GM19452 (cell line): ENCODE results near the gene DST.
"Not testable (repeated sequence)": the region's sequence is repeated elsewhere in the genome, so short reads cannot be mapped to it uniquely, and the experiment has no call there.

Experiments used
- ATAC-seq: cut with Tn5 transposase; IDR thresholded peaks from one replicate; pipeline ENCODE4 v1.9.1; 2021; ENCODE audit not compliant: unreplicated experiment

DST gene

DNA sequence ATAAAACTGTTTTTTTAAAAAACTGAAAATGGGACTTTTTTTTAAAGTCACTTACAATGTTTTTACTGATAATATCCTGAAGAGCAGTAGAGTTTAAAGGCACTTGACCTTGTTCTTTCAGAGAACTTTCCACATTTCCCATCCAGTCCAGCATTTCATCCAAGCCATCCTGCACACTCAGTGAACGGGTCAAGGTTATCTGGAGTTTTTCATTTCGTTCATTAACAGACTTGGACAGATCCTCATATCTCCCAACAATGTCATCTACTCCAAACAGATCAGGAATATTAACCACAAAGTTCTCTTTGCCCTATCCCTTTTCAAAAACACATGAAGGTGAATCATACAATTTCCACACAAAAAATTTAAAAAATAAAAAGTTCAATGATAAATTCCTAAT, 69.1 kb downstream of the DST start:
- ATAC-seq: no peak

DNA sequence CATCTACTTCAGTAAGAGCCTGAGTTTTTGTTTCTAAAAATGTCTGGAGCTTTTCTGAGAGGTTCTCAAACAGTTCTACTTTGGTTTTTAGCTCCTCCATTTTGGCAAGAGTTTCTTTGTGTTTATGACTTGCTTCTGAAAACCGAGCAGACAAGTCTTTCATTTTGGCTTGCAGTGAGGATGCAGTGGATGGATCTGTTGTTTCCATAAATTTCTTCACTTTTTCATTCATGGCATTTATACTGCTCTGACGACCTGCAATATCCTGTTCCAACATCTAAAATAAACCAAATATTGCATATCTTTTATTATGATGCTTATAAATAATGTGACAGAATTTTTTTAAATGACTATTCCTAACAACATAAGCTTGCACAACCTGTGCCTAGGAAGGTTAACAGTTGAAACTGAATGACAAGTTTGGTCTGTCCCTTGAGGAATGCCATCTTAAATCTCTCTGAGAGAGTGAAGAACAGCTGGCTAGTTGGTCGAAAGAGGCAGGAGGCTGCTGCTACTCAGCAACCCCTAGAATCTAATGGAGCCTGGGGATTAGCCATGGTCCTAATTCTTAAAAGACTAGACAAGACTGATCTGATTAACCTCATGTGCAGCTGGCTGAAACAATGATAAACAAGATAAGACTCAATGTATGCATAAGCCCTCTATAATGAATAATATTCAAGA, 69.8 kb downstream of the DST start:
- ATAC-seq: no peak

DNA sequence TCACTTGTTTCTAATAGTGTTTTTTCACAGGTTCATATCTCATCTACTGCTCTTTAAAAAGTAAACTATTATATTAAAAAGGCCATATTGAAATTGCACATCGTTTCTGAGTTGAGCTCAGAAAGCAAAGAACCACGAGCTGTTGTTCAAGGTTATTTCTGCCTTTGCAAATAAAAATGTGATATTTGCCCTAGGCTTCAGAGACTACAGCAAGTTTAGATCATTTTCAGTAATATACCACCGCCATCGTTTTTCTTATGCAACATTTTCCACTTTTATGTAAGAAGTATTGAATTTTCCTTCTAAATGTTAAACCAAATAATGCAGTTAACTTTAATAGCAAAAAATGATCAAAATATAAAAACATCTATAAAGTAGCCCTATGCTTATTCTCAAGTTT, 71.1 kb downstream of the DST start:
- no peak for ATAC-seq

DNA sequence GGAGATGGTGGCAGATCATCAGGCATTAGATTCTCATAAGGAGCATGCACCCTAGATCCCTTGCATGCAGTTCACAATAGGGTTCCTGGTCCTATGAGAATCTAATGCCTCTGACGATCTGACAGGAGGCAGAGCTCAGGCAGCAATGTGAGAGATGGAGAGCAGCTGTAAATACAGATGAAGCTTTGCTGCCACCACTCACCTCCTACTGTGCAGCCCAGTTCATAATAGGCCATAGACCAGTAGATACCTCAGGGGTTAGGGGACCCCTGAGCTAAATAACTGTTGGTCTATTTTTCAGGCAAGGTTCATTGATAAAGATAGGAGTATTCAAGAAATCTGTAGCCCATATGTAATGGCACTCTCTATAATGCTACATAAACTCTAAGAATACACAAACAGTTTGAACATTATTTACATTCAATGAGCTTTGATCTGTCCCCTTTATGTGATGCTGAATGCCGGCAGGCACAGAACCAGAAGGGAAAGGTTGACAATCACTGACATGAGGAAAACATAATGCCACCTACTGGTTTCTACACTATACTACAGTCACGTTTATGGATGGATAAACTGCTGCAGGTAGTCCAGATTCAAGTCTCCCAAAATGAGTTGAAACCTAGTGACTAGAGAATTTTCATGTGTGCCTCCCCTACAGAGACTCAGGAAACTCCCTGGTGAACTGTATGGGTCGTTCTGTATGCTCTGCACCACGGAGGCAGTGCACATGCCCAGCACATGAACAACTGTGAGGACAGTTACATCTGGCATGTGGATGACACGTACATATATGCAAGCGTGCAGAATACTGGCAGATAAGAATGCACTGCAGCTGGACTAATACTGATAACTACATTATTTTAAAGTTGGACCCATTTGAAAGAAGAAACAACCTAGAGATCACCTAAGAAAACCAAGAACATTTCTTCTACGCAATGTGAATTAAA, 72.0 kb downstream of the DST start:
- ATAC-seq: no peak

DNA sequence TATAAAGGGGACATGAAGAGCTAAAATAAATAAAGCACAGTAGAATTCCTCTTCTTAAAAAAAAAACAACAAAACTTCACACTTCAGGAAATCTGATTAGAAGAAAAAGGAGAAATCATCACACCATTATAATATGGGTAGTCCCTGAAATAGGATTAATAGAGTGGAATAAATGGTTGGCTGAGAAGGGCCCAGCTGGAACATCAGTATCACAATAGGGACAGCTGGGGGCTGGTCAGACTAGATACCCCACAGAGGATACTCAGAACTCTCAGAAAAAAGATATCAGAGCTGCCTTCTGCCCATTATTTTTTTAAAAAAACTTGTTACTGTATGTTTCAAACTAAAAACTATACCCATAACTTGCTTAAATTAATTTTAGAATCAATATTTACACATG, 75.2 kb downstream of the DST start:
- ATAC-seq: no peak

DNA sequence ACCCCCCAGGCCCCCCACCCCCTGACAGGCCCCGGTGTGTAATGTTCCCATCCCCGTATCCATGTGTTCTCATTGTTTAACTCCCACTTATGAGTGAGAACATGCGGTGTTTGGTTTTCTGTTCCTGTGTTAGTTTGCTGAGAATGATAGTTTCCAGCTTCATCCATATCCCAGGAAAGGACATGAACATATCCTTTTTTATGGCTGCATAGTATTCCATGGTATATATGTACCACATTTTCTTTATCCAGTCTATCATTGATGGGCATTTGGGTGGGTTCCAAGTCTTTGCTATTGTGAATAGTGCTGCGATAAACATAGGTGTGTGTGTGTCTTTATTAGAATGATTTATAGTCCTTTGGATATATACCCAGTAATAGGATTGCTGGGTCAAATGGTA, 80.0 kb downstream of the DST start:
- not testable (repeated sequence) for ATAC-seq

DNA sequence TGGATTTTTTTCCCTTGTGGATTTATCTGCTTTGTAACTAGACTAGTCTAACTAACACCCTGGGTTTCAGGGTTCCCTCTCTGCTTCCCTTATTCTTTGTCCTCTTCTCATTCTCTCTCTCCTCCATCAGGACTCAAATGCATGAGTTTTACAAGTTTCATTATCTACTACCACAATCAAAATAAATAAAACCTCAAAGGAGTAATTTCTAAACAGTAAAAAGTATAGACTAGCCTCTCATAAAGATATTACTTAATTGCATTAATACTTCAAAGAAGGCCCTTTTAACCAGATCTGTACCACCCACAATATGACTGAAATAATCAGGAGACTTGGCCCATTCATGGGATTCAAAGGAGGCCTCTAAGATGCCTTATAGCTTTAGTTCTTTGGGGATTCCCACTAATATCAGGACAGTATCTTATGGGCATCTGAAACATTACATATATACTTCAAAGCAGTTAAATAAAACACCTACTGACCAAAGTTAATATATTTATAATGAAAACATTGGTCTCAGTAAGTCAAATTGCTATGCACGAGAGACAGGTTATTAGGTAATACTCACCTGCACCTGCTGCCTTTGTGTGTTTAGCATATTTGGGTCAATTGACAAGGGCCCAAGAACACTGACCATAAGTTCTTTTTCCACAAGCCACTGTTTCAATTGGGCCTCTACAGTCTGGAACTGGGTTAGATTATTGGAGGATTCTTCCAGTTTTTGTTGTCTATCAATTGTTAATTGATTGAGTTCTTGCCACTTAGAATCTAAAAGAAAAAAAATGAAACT, 85.7 kb downstream of the DST start:
- no peak for ATAC-seq

DNA sequence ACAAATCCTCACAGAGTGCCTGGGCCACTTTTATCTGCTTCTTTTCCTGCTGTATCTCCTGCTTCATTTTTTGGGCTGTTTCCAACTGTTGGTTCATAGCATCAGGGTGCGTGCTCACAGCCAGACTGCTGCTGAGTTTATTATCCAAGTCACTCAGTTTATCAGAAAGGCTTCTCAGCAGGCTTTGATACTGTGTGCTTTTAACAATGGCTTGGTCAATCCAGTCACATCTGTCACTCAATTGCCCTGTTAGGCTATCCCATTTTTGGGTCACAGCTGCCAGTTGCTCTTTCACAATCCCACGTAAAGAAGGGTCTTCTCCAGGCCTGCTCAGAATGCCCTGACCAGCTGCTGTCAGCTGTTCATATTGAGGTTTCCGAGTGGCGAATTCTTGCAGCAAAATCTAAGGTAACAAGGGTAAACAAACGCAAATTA, 87.2 kb downstream of the DST start:
- no peak for ATAC-seq

DNA sequence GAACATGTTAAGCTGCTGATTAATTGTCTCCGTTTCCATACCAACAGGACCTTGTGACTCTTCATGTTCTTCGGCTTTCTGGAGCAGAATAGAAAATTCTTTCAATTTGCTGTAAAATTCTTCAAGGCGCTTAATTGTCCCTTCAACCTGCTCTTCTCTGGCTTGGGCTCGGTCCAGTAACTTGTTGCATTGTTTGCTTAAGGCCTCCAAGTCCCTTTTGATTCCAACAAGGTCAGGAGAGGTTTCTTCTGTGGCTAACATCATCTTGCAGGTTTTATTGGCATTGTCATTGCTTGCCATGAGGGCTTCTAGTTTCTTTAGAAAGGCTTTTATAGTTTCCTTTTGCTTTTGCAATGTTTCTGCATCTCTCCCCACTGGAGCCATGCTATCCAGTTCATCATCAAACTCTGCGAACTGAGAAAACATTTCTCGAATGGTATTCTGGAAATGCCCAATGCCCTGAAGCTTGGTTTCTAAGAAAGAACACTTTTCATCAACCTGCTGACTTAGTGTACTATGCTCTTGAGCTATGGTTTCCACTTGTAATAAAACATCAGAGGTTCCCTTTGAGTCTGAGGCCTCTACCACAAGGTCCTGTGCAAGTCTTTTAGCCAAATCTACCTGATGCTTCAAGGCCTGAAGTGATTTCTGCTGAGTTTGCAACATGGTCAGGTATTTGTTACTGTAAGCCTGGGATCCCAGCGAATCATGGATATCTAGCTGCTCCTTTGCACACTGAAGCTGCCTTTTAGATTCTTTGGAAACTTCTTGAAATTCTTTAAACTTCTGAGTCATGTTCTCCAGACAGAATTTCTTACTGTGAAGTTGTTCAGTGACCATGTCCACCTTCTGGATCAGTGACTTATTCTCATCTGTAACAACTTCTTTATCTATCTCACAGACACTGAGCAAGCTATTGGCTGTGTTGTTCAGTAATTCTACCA, 90.2 kb downstream of the DST start:
- ATAC-seq: no peak

DNA sequence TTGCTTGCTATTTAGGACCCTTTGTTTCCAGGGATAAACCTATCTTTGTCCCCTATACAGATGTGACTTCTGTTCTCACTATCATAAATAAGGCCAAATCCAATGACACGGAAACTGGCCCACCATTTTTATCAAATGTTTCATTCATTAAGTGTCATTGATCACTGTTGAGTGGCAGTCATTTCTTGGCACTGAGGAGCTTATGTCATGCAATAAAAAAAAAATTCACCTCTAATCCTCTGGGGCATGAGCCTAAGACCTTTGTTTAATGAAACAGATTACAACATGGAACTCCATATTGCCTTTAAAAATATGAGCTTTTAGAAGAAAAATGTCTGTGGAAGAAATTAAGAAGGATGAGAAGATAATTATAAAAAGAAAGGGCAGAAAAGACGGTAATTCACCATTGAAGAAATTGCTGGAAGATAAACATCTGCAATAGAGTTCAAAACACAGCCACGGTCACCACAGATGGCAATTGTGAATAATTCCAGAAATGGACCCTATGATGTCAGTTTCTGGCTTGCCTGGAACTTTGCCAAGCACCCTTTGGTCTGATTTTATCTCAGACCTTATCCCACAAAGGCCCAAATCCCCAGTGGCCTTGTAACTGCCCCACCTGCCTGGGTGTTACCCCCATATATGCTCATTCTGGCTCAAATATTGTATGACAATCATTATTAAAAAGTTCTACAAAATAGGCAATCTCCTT, 91.1 kb downstream of the DST start:
- no peak for ATAC-seq

DNA sequence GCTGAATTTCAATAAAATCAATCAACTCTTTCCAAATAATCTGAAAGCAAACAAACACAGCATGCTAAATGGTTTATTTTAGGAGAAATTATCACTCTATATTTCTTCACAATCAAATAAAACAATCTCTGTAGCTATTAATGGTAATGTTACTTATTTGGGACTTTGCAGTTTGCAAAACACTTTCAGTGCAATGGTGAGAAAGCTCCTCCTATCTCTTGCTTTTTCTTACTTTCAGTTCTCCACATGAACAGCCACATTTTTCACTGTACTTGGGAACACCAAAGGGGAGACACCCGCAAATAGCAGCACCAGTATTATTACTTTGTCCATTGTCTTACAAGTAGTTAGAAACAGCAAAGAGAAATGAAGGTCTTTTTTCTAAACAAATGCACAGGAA, 92.4 kb downstream of the DST start:
- ATAC-seq: no peak

DNA sequence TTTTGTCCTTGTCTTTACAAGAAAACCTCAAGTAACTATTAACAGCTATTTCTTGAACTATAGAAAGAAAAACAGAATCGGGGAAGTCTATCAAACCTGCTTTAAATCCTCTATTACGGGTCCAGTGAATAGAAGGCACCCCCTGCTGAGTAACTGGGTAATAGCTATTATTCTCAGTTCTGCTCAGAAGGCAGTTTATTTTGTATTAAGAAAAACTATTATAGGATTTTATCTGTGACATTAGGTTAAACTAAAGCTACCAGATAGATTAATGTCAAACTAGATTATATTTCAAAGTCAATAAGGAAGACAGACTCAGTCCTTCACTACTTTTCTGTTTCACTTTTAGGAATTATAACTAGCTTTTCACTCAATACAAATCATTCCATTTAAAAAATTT, 93.7 kb downstream of the DST start:
- no peak for ATAC-seq

DNA sequence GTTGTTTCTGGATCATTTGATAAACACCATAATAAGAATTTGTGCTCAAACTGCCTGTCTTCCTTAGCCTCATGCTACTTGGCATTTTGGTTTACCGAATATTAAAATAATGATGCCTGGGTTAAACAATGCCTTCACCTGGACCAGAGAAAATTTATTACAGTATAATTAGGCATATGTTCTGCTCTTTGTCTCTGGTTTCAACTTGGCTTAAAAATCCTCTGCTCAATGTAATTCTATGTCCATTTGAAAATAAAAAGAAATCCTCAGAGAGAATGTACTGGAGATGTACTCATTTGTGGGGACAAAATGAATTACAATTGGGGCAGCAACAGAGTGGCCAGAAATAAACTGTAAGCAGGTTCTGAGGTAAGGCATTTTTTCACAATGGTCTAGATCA, 95.0 kb downstream of the DST start:
- no peak for ATAC-seq

DNA sequence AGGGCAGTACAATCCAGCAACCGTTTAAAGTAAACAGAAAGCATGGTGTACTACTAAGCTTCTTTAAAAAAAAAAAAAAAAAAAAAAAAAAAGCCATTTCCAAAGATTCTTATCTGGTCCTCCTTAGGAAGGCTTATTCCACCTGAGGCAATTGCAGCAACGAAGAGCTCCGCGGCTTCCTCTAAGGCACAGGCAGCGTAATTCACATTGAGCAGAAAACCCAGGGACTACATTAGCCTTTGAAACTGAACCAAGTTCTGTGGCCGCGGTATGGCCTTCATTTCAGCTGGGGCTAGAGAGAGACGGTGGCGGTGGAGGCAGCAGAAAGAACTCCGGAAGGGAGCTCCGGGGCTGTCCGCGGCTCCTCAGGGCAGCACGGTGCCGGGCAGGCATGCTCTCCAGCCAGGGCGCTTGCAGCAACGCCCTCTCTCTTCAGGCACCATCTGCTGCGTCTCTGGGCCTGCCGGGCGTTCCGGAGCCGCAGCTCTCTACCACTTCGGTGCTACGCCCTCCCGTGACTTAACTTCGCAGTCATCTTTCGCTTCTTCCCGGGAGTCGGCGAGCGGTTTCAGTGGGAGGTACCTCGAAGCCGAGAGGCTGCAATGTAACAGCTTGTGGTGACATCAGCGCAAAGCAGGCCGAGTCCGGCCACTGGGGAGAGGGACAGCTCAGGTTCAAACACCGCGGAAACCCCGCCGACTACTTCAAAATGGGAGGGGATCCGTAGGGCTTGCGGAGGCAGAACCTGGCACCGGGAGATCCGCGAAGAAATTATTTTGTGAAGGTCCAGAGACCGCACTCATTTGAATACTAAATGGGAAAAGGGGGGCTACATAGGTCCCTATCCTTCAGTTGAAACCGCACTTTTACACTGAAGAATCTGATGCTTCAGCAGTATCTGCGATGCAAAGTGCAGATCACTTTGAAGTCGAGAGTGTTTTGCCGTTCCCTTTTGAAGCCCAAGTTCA, 100.0 kb downstream of the DST start:
- peak; percentile 91 for ATAC-seq

DNA sequence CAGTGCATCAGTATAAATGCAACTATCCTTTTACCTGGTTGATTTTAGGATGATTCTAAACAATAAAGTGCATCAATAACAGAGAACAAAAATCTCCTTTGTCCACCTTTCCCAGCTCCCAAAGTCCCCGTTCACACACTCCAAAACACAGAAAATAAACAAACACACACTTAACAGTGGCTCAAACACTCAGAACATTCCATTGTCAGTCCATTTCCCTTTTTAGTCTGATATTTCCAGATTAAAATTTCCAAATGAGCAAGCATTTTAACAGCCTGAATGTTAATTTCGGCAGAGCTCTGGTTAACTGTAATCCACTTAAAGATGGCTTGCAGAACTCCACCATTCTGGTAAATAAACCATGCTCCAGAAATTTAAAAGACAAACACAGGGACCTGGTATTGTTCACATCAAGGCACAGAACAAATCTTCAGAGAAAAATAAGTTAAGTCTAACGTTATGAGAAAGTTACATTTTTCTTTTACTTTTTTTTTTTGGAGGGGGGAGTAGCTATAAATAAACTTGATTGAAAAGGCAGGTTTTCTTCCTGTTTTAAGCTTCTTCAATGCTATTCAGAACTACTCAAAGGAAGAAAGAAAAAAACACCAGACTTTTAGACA, 100.8 kb downstream of the DST start:
- ATAC-seq: no peak

DNA sequence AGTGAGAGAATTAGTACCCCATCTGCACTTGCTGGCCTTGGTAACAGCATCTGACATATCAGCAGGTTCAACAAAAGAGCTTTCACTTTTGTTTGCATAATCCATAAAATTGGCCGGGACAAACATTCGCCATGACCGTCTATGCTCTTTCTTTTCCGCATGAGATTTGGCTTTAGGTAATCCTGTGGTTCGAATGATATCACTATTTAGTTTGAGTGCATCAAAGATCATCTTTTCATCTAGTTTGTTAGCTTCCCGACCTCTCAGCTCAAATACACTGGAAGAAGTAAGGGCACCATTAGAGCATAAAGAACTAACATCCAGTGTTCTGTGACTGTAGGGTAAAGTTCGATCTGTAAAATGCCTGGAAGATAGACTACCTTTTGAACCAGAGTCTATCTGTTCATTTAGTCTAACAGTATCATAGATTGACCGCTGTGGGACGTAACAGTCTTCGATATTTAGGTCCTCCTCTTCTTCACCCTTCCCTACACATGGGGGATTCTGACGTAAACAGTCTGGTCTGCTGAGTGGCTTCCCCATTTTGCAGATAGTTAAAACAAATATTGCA, 101.6 kb downstream of the DST start:
- no peak for ATAC-seq

DNA sequence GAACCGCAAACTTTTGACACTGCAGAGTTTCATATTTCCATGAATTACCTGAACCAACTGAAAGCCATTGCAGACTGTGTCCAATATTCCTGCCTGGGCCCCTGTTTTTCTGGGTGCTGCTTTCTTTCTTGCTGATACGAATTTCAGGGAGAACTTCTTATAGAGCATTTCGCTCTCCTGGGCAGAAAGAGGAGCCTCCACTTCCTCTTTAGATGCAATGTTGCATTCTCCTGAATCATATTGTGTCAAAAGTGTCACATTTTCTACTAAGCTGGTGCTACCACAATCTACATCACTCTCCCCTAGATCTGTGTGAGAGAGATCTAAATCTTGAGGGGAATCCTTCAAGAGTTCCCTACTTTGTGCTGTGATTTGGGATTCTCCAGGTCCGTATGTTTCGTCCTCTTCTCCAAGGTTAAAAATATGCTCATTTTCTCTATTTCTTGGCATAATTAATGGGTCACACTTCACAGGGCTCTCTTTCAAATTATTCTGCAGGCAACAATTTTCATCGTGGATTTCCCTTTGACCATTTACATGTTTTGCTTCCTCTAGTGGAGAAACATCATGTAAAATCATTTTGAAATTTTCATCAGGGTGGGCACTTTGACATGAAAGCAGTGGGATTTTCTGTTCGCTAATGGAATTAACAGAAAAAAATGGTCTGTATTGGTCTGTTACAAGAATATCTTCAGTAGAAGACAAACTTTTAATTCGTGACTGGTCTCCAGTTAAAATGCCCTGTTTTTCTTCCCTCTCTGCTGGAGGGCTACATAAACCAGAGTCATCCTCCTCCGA, 102.3 kb downstream of the DST start:
- ATAC-seq: no peak
